MM.1S (cell line): ENCODE results near the gene TMEM255A.

Source experiments
- DNase-seq: peaks from one replicate; pipeline ENCODE4 v3.0.0-alpha.2; 2015
- H2AFZ ChIP-seq: fragments of 300-600 bp; sonication (generic); 2 replicates; pipeline ENCODE4 v1.6.0; 2016; ENCODE audit warnings: antibody characterized with exemption, low read length
- H3F3A ChIP-seq: fragments of 300-600 bp; sonication (generic); 2 replicates; pipeline ENCODE4 v1.6.1; 2016; ENCODE audit warnings: mild to moderate bottlenecking, antibody characterized with exemption, low read length, moderate library complexity, mixed read lengths; ENCODE audit not compliant: insufficient read depth
- H3K27ac ChIP-seq: fragments of 300-600 bp; sonication (generic); 2 replicates; pipeline ENCODE4 v1.5.1; 2016; ENCODE audit warnings: mild to moderate bottlenecking, low read length
- H3K27me3 ChIP-seq: fragments of 300-600 bp; sonication (generic); replicated peaks from 2 replicates; pipeline ENCODE4 v1.6.0; 2016; ENCODE audit warnings: low read length; ENCODE audit not compliant: insufficient read depth
- H3K36me3 ChIP-seq: fragments of 300-600 bp; sonication (generic); replicated peaks from 2 replicates; pipeline ENCODE4 v1.6.1; 2016; ENCODE audit warnings: mild to moderate bottlenecking, low read length, mixed read lengths; ENCODE audit not compliant: insufficient read depth
- H3K4me1 ChIP-seq: fragments of 300-600 bp; sonication (generic); 2 replicates; pipeline ENCODE4 v1.6.1; 2016; ENCODE audit warnings: low read length, mixed read lengths
- H3K4me2 ChIP-seq: fragments of 300-600 bp; sonication (generic); 2 replicates; pipeline ENCODE4 v1.6.0; 2016; ENCODE audit warnings: low read depth, low read length
- H3K4me3 ChIP-seq: fragments of 300-600 bp; sonication (generic); 2 replicates; pipeline ENCODE4 v1.5.1; 2016; ENCODE audit warnings: low read length, mixed read lengths
- H3K79me2 ChIP-seq: fragments of 300-600 bp; sonication (generic); 2 replicates; pipeline ENCODE4 v1.6.1; 2016; ENCODE audit warnings: mixed run types, low read length, mixed read lengths
- H3K9ac ChIP-seq: fragments of 300-600 bp; sonication (generic); 2 replicates; pipeline ENCODE4 v1.6.1; 2016; ENCODE audit warnings: low read length, mixed read lengths
- H3K9me2 ChIP-seq: fragments of 300-600 bp; sonication (generic); replicated peaks from 2 replicates; pipeline ENCODE4 v1.6.1; 2016; ENCODE audit warnings: mild to moderate bottlenecking, low read length, mixed read lengths; ENCODE audit not compliant: insufficient read depth
- H3K9me3 ChIP-seq: fragments of 300-600 bp; sonication (generic); replicated peaks from 2 replicates; pipeline ENCODE4 v1.6.1; 2016; ENCODE audit warnings: mild to moderate bottlenecking, low read length, mixed read lengths; ENCODE audit not compliant: insufficient read depth
- H4K20me1 ChIP-seq: fragments of 300-600 bp; sonication (generic); 2 replicates; pipeline ENCODE4 v1.6.1; 2016; ENCODE audit warnings: mild to moderate bottlenecking, low read length, moderate library complexity, mixed read lengths; ENCODE audit not compliant: insufficient read depth
- EZH2 ChIP-seq: fragments of 300-600 bp; sonication (generic); optimal IDR thresholded peaks from 2 replicates; pipeline ENCODE3; 2017; ENCODE audit warnings: low read depth, mild to moderate bottlenecking, antibody characterized with exemption, low read length, mixed read lengths
- EZH2phosphoT487 ChIP-seq: fragments of 300-600 bp; sonication (generic); IDR thresholded peaks from 2 replicates; pipeline ENCODE4 v1.6.1; 2018; ENCODE audit warnings: antibody characterized with exemption, low read length
- TF ChIP-seq, protein P1 (sequence below): fragments of 300-600 bp; sonication (generic); IDR thresholded peaks from 2 replicates; pipeline ENCODE4 v1.5.1; 2016; ENCODE audit warnings: antibody characterized with exemption, low read length, mixed read lengths

The TMEM255A gene

GRCh38 chrX:120235284-120235683, 76.0 kb downstream of the TMEM255A start:
- no peak overlapping the region for H3K4me2 ChIP-seq
- no peaks in the 10 kb centered on the region for H3K9me2 ChIP-seq
- H3K36me3 ChIP-seq: no peaks in the 10 kb centered on the region
- H3K9ac ChIP-seq: no peak overlapping the region
- H3F3A ChIP-seq: no peaks in the 10 kb centered on the region
- H3K27ac ChIP-seq: no peak overlapping the region
- H3K4me3 ChIP-seq: no peak overlapping the region
- no peak overlapping the region for H2AFZ ChIP-seq
- H3K79me2 ChIP-seq: no peaks in the 10 kb centered on the region
- H3K4me1 ChIP-seq: no peaks in the 10 kb centered on the region
- DNase-seq: no peak
- H3K27me3 ChIP-seq: no peaks in the 10 kb centered on the region
- no peak for TF ChIP-seq EZH2
- H3K9me3 ChIP-seq: no peaks in the 10 kb centered on the region
- H4K20me1 ChIP-seq: no peaks in the 10 kb centered on the region

- H3K9ac ChIP-seq: no peak overlapping the region
- no peak overlapping the region for H3K27ac ChIP-seq
- no peaks in the 10 kb centered on the region for H3K27me3 ChIP-seq
- 0 out of 2 replicates have a peak, but pooled peaks cover 4% of the 10 kb centered on the region for H3K4me1 ChIP-seq
- DNase-seq: no peak
- no peak overlapping the region for H2AFZ ChIP-seq
- no peaks in the 10 kb centered on the region for H3K9me2 ChIP-seq
- H3F3A ChIP-seq: no peaks in the 10 kb centered on the region
- H3K36me3 ChIP-seq: no peaks in the 10 kb centered on the region
- no peak overlapping the region for H3K4me2 ChIP-seq
- H4K20me1 ChIP-seq: no peaks in the 10 kb centered on the region
- H3K9me3 ChIP-seq: no peaks in the 10 kb centered on the region
- no peaks in the 10 kb centered on the region for H3K79me2 ChIP-seq
- H3K4me3 ChIP-seq: no peak overlapping the region
- TF ChIP-seq EZH2: no peak
- TF ChIP-seq EZH2phosphoT487: no peak
- TF ChIP-seq, protein P1, sequence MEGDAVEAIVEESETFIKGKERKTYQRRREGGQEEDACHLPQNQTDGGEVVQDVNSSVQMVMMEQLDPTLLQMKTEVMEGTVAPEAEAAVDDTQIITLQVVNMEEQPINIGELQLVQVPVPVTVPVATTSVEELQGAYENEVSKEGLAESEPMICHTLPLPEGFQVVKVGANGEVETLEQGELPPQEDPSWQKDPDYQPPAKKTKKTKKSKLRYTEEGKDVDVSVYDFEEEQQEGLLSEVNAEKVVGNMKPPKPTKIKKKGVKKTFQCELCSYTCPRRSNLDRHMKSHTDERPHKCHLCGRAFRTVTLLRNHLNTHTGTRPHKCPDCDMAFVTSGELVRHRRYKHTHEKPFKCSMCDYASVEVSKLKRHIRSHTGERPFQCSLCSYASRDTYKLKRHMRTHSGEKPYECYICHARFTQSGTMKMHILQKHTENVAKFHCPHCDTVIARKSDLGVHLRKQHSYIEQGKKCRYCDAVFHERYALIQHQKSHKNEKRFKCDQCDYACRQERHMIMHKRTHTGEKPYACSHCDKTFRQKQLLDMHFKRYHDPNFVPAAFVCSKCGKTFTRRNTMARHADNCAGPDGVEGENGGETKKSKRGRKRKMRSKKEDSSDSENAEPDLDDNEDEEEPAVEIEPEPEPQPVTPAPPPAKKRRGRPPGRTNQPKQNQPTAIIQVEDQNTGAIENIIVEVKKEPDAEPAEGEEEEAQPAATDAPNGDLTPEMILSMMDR: no peak
These were observed 82.9 kb downstream of the TMEM255A start for GRCh38 chrX:120228187-120228908.

DNA sequence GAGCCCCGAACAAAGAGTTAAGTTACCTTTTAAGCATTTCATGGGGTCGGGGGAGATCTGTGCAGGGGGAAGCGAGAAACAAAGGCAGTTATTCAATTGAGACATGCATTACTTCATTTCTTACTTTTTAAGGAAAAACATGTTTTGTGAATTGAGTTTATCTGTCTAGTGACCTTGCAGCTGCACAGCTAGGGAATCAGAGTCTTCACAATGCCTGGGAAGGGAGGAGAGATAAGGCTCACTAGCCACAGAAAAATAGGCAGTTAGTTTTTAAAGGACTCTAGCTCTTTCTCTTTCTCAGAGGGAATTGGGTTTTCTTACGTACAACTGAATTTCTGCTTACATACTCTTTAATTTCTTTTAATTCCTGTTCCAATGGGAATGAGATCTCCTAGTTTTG, 86.9 kb downstream of the TMEM255A start:
- no peak overlapping the region for H3K9ac ChIP-seq
- H3K27ac ChIP-seq: no peak overlapping the region
- no peaks in the 10 kb centered on the region for H3K9me2 ChIP-seq
- no peaks in the 10 kb centered on the region for H3K4me1 ChIP-seq
- no peak overlapping the region for H3K4me2 ChIP-seq
- H2AFZ ChIP-seq: no peak overlapping the region
- H3F3A ChIP-seq: no peaks in the 10 kb centered on the region
- no peak overlapping the region for H3K4me3 ChIP-seq
- no peaks in the 10 kb centered on the region for H3K27me3 ChIP-seq
- no peaks in the 10 kb centered on the region for H3K79me2 ChIP-seq
- TF ChIP-seq EZH2phosphoT487 (no peak), EZH2 (no peak)
- TF ChIP-seq, protein P1: no peak
- H3K9me3 ChIP-seq: no peaks in the 10 kb centered on the region
- DNase-seq: no peak
- no peaks in the 10 kb centered on the region for H4K20me1 ChIP-seq
- H3K36me3 ChIP-seq: no peaks in the 10 kb centered on the region

DNA sequence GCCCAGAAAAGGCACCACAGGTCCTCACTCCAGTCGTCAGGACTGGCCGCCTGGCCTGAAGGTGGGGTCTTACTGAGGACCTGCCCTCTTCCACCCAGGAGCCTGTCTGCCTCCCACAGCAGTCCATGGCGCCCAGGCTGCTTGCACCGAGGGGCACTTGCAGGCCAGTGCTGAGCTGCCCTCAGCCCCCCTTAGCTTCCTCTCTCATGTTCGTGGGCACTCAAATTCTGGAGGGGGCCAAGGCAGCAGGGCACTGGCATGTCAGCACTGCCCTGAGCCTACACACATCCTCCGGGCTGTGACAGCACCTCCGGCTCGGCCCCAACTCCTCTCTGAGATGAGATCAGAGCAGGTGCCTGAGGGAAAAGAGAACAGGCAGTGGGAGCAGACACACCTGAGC, 87.9 kb downstream of the TMEM255A start:
- Histone ChIP-seq H3K4me2 (no peak overlapping the region), H3F3A (no peaks in the 10 kb centered on the region), H4K20me1 (no peaks in the 10 kb centered on the region), H3K36me3 (no peaks in the 10 kb centered on the region), H3K27ac (no peak overlapping the region), H3K4me3 (no peak overlapping the region), H3K27me3 (no peaks in the 10 kb centered on the region), H3K9me3 (no peaks in the 10 kb centered on the region), H2AFZ (no peak overlapping the region), H3K9ac (no peak overlapping the region), H3K9me2 (no peaks in the 10 kb centered on the region), H3K79me2 (no peaks in the 10 kb centered on the region), H3K4me1 (no peaks in the 10 kb centered on the region)
- no peak for DNase-seq
- no peak for TF ChIP-seq EZH2phosphoT487
- TF ChIP-seq, protein P1: no peak
- TF ChIP-seq EZH2: no peak
